Body of pancreas (tissue), 4 donors: ENCODE measurements around the gene KLK1.

Experiments
- CTCF ChIP-seq, 7 experiments: fragments of 450-650 bp in 4 of 7; fragments of 200-600 bp in 3 of 7; sonication (generic) in 3 of 7; IDR thresholded peaks; one replicate each; pipeline ENCODE4 v1.5.1; 2016 to 2019; ENCODE audit warnings: antibody characterized with exemption in 7 of 7
- POLR2A ChIP-seq, 3 donors: fragments of 450-650 bp; IDR thresholded peaks; one replicate each; pipeline ENCODE4 v1.6.1; 2016; ENCODE audit warnings: antibody characterized with exemption in 3 of 3, mild to moderate bottlenecking in 2 of 3

DNA sequence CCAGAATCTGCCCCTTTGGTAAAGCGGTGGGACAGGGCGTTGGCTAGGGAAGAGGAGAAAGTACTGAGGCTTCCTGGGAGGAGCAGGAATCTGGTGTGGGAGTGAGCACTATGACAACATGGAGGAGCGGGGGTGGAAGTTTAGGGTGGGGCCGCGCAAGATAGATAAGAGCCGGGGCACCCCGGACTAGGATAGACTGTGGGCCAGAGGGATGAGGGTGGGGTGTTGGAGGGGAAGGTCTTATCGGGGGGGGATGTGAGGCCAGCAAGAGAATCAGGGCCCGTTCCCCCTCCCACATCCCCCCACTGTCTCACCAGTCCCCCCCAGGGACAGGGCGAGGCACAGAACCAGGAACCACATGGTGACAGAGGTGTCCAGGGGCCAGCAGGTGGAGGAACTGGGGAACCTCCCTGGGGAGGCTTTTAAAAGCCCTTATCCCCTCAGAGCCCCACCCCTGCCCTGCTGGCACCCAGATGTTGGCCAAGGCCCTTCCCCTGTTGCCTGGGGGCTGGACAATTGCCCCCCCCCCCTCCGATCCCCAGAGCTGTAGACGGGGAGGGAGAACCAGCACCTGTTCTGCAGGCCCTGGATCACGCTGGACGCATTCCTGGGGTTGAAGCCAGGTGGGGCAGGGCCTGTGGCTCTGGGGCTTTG, at the start of gene KLK1:
- TF ChIP-seq CTCF (IDR thresholded peaks at IDR 0.05) (peak in 1 of 7 experiments; percentile 9), POLR2A (IDR thresholded peaks at IDR 0.05) (peak; percentile 33 to 87 (median 76))
